ENCODE data around the gene TMEM243. TPM values are rescaled to one million over a fixed set of nuclear protein-coding genes. Genes with fewer than 3 reads are reported as not detected.

The TMEM243 gene
- total and polyA plus RNA-seq, 2 of the 4 experiments (the other 2 are of a cell fraction): 28.7 to 31.1 TPM

GRCh38 chr7:87152897-87153641 lies 66.5 kb downstream of the TMEM243 start:
- peak overlapping the region; percentile 79 for H2BK5ac ChIP-seq (ENCODE audit: low read depth, low read length, poor library complexity, severe bottlenecking)
- peak overlapping the region; percentile 95 for H4K91ac ChIP-seq (ENCODE audit: insufficient read depth, low read depth, low read length)
- H3K56ac ChIP-seq (ENCODE audit: extremely low read depth, insufficient read depth, low read length): peak overlapping the region; percentile 98
- H3K4ac ChIP-seq (ENCODE audit: low read depth, low read length): peak overlapping the region; percentile 87
- H2BK15ac ChIP-seq (ENCODE audit: low read depth, low read length): peak overlapping the region; percentile 21; the same call in 1 of the 3 replicates
- intact Hi-C loops (cut with micrococcal nuclease): loop anchor here (1.0 to 10.0 kb wide), 5 partner anchors 66 to 722 kb away; partner anchors contain the start of genes CROT, DBF4, SLC25A40 and TMEM243
- H3K9me1 ChIP-seq (ENCODE audit: insufficient read depth, low read length): no peaks in the 10 kb centered on the region; the same call in 1 of the 2 replicates
- WGBS, 2 experiments (ENCODE audit: extremely low coverage in 2 of 2, insufficient read length in 1 of 2): 0% methylated on average over 2 of the region's 25 CpGs; no CpG with 5 or more reads in 1 of the 2 experiments
- H2BK120ac ChIP-seq (ENCODE audit: low read depth, low read length): peak overlapping the region; percentile 44
- in situ Hi-C loops (cut with MboI; ENCODE audit: low sequenced_read_pairs): no loop called here
- DNase-seq: peak; percentile 17
- H3K9me3 ChIP-seq (ENCODE audit: control insufficient read depth, insufficient read depth, low read length): no peaks in the 10 kb centered on the region
- peak overlapping the region; percentile 92 for H3K14ac ChIP-seq (replicated peaks; ENCODE audit: low read depth, low read length)
- POLR2A ChIA-PET (ENCODE audit: unreplicated experiment): interaction anchor here (0.6 kb wide), 2 partner anchors 213 to 245 kb away, joined by 3 read pairs; no protein-coding TSS in a partner anchor
- peak overlapping the region; percentile 97 for H3K4me2 ChIP-seq (ENCODE audit: low read depth, low read length)
- ATAC-seq (ENCODE audit: low read depth): peak; percentile 3
- H4K8ac ChIP-seq (ENCODE audit: low read depth in 2 of 2, low read length in 2 of 2): peak overlapping the region; percentile 93 to 97
- peak overlapping the region; percentile 83 for H3K18ac ChIP-seq (ENCODE audit: low read depth, low read length)
- H4K5ac ChIP-seq (ENCODE audit: low read depth, low read length): peak overlapping the region; percentile 51
- H3K27ac ChIP-seq (ENCODE audit: insufficient read depth, low read length): peak overlapping the region; percentile 86
- BruUV-seq (replicated peaks): no TSS peak
- dilution Hi-C loops (cut with HindIII; ENCODE audit: low sequenced_read_pairs, unreplicated experiment): no loop called here
- H3K9ac ChIP-seq (ENCODE audit: low read depth, low read length): peak overlapping the region; percentile 91
- no peaks in the 10 kb centered on the region for H3K27me3 ChIP-seq (ENCODE audit: control insufficient read depth, insufficient read depth, low read length)
- TF ChIP-seq CEBPB (IDR thresholded peaks at IDR 0.05; ENCODE audit: low read depth, low read length) (0 out of 2 replicates have a peak, but pooled peaks have one; percentile 10), FOS (IDR thresholded peaks at IDR 0.05; ENCODE audit: low read depth, low read length) (no peak)
- H2BK20ac ChIP-seq (ENCODE audit: low read depth, low read length): no peak overlapping the region
- H2AK5ac ChIP-seq (ENCODE audit: low read depth, low read length): peak overlapping the region; percentile 82
- 0 out of 2 replicates have a peak, but pooled peaks cover 2% of the 10 kb centered on the region for H3K4me1 ChIP-seq (ENCODE audit: control insufficient read depth, insufficient read depth, low read length)
- H3K4me3 ChIP-seq (ENCODE audit: insufficient read depth, low read depth, low read length): peak overlapping the region; percentile 81
- peak overlapping the region; percentile 100 for H2AFZ ChIP-seq (replicated peaks; ENCODE audit: low read length, poor library complexity)
- H3K23ac ChIP-seq (ENCODE audit: low read depth, low read length): peak overlapping the region; percentile 96
- H2AK9ac ChIP-seq (replicated peaks; ENCODE audit: low read depth, low read length, poor library complexity): peak overlapping the region; percentile 98
- H3K36me3 ChIP-seq (ENCODE audit: control insufficient read depth, insufficient read depth, low read length): no peaks in the 10 kb centered on the region
- H3K79me1 ChIP-seq (ENCODE audit: low read depth in 1 of 2, low read length in 2 of 2): peaks cover 7 to 9% of the 10 kb centered on the region in 2 experiments; a peak in 2 of 4 replicates
- peaks cover 28% of the 10 kb centered on the region for H4K20me1 ChIP-seq (ENCODE audit: insufficient read depth, low read length)
- CTCF ChIA-PET: interaction anchor here (0.9 kb wide), 1 partner anchor 263 kb away, joined by 3 read pairs; no protein-coding TSS in a partner anchor

All from IMR-90 (cell line).